Effector CD4-positive, alpha-beta T cell (primary cell): ENCODE data around the gene STOX2.
"Not testable (repeated sequence)": the region's sequence is repeated elsewhere in the genome, so short reads cannot be mapped to it uniquely, and the experiment has no call there.

Experiments used
- DNase-seq: peaks from one replicate; pipeline ENCODE4 v3.0.0-alpha.2; 2020

Gene STOX2

GRCh38 chr4:183940864-183941263, 35.8 kb downstream of the STOX2 start:
- DNase-seq: no peak

DNA sequence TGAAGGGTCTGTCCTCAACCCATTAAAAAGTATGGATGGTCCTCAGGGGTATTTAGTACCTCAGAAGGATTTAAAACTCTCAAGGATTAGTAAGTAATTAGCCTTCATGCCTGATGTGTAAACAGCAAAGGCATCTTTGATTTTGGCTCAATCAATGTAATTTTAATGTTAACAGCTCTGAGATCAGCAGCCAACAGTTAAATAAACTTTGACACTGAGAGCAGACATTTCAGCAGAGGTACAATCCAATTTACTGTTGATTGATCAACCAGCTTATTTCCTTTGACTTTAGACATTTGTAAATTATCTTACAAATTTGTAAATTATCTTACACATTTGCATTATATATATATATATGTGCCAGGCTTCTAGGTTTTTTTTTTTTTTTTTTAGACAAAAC, 36.9 kb downstream of the STOX2 start:
- DNase-seq: no peak

DNA sequence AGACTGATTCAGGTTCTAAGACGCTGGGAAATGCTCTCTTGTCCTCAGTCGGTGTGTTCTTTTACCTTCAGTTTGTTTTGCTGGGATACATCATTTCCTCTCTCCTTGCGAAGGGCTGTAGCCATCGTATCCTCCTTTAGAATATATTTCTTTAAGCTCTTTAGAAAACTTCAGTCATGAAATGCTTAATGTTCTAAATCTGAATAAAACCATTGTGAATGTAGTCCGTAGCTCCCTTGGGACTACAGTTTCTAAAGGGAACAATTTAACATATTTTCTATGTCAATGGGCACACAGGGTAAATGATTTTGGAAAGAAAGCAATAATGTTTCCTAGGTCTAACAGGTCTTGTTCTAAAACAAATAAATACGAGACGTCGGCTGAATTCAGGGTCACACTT, 40.6 kb downstream of the STOX2 start:
- no peak for DNase-seq

DNA sequence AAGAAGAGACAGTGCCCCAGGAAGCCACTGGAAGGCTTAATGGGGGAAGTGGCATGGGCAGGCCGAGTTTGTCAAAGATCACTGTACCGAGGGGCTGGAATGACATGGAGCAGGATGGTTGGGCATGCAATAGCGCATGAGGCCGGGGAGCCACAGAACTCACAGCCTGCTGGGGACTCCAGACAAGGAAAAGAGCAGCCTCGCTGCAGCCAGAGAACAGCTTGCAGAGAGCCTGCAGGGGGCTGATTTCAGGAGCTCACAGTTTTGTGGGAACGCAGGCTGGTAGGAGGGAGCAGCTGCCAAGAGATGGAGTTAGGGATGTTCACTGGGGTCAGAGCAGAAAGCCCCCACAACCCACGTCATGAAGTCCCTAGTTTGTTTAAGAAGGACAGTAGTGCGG, 45.4 kb downstream of the STOX2 start:
- DNase-seq: no peak

GRCh38 chr4:183952652-183953051, 47.5 kb downstream of the STOX2 start:
- not testable (repeated sequence) for DNase-seq

GRCh38 chr4:183959319-183960045, 54.4 kb downstream of the STOX2 start:
- DNase-seq: no peak

DNA sequence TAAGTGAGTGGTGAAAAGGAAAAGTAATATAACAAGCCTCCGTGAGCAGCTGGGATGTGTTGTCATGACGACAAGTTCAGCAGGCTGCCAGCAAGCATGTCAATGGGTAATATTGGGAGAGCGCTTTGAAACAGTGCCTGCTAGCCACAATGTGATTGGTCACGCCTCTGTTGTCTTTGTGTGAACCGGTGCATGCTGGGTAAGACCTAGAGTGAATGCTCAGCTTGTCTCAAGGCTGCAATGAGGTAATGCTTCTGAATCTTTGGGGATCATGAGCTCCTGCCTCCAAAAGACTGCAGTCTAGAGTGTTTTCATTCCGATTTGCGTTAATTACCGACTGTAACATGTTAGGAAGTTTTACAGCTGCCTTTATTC, 54.9 kb downstream of the STOX2 start:
- no peak for DNase-seq

DNA sequence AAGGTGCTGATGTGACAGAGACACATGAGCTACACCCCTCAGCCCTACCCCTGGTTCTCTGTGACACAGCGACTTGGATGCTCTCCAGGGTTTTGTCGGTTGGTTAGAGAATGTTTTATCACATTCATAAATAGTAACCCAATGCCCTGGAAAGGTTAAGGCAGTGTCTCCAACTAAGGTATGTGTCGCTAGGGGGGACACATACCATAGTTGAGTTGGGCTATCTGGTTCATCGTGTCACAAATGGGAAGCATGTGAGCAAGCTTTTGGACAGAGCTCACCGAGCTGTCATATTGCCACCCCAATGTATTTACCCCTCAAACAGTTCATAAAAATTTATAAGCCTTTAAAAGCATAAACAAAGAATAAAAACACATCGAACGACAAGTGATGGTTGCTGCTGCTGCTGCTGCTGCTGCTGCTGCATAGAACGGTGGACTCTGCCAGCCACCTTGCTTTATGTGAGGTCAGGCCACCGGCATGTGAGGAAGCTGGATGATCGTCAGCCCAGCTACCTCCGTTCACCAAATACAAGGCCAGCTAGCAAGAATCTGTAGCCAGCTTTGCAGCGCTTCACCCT, 55.9 kb downstream of the STOX2 start:
- no peak for DNase-seq

- DNase-seq: no peak
Measured at GRCh38 chr4:183961795-183962194, 56.7 kb downstream of the STOX2 start.

DNA sequence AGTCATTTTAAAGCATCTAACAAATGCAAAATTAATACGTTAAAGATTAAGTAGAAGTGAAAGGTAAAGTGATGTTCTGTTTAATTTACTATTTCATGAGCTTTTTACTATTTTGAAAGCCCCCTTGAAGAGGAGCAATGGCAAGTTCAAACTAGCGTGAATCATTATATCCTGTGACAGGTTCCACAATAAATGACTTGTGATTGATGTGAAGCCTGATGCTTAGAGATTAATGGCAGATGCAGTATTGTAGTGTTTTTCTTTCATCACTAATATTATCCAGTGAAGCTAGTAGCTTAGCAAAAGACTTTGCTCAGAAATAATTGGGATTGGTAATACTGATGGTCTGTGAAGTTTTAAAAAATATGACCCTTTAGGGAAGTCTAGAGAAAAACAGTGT, 57.3 kb downstream of the STOX2 start:
- no peak for DNase-seq

DNA sequence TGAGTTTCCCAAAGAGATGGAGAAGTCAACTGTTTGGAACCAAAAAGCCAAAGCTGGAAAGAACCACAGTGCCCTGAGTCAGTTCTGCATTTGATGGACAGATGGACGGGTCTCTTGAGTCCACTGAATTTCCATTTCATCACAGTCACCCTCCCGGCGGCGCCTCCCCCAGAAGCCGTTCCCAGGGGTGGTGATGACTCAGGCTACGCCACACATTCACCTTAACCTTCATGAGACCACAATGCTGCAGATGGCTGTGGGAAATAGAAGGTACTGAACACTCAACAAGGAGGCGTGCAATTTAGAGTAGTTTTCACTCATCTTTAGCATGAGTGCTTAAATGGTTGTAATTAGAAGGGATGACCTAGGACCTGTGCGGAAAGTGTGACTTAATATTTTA, 61.3 kb downstream of the STOX2 start:
- no peak for DNase-seq

GRCh38 chr4:183967266-183967665, 62.2 kb downstream of the STOX2 start:
- DNase-seq: no peak

- no peak for DNase-seq
Measured at GRCh38 chr4:183968502-183968901, 63.4 kb downstream of the STOX2 start.

DNA sequence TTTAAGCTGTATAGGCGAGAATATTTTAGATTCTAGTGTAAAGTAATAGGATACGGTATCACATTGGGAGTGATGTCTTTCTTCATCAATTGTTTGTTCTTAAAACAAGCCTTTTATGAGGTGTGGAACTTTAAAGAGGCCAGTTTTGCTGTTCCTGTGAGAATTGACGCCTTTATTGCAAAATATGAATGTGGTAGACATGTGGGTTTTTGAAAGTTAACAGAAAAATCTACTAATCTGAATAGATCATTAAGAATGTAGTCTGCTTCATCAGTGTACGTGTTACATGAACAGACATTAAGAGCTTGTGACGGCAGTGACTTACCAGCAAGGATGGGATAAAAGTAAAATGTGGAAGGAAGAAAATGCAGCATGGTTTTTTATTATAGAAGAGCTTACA, 63.8 kb downstream of the STOX2 start:
- no peak for DNase-seq

DNA sequence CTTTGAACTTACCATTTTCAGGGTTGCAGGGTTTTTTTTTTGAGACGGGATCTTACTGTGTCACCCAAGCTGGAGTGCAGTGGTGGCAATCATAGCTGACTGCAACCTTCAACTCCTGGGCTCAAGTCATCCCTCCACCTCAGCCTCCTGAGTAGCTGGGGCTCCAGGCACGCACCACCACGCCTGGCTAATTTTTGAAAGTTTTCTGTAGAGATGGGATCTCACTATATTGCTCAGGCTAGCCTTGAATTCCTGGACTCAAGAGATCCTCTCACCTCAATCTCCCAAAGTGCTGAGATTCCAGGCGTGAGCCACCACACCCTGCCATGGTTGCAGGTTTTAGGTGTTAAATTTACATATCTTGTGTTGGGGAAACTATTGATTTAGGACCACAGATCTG, 64.5 kb downstream of the STOX2 start:
- no peak for DNase-seq

- no peak for DNase-seq
Measured at GRCh38 chr4:183971929-183972490, 66.9 kb downstream of the STOX2 start.

GRCh38 chr4:183977707-183978106, 72.6 kb downstream of the STOX2 start:
- DNase-seq: no peak

DNA sequence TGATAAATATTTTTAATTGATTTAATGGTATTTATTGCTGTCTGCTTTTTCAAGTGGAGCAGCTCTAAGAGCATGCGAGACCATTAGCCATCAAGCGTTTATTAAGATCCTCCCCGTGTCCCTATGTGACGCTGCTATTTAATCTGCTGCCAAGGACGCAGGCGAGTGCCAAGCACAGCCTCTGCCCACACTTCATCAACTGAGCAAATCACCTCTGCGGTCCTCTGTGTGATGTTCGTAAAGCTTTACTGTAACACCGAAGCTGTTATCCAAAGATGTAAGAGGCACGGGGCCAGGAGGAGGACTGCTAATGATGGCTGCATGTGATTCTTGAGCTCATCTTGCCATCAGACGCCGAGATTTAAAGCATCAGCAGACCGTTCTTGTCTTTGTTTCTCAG, 79.5 kb downstream of the STOX2 start:
- DNase-seq: no peak

DNA sequence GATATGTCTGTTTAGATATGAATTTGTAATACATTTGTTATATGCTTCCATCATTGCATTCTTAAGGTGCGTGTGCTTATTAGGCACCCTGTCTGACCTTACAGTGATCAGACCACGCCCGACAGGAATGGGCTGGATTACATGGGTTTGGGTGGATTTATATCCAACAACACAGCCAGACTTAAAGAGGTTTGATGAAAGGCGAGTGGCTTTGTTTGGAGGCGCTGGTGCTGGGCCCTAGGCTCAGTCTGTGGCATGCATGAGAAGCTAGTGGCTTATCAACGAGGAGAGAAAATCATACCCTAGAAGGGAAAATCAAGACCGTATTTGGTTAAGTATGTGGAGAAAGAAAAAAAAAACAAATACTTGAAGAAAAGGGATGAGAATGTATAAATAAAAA, 80.7 kb downstream of the STOX2 start:
- no peak for DNase-seq

GRCh38 chr4:183986291-183986970, 81.3 kb downstream of the STOX2 start:
- DNase-seq: no peak

DNA sequence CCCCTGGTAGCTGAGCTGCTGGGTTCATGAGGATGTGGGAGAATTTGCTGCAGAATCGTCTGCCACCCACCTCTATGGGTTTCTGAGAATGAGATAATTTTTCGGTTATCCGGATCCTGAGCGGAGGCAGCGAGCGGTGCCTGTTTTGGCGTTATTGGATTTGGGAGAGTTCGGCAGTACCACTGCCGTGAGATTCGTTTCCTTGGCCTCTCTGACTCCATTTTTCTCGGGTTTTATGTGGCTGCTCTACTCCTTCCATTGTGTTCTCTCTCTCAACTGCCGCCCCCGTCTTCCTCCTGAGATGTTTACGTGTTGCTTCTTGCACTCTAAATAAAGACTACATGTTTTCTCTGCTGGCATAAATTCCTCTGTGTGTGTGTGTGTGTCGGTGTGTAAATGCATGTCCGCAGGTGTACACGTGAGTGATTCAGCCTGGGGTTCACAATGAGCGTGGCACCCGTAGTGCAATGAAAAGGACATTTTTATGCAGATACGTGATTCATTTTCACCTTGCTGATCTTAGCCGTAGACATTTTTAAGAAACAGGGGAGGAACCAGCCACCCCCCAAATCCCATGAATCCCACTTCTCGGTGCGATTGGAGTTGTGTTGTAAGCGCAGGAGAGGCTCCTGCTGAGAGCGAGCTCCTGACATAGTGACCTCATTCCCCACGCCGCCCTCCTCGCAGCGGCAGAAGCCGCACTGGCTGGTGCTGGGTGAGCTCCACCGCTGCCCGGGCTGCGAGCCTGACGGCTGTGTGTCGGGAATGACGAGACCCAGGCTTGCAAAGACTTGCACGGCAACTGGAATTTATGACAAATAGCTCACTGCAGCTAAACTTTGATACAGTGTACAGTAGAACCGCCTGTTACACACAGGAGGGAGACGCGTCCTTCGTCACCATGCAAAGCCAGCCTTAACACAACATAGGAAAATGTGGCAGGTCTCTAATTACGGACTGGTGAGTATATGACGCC, 82.2 kb downstream of the STOX2 start:
- no peak for DNase-seq

- DNase-seq: no peak
Measured at GRCh38 chr4:183987987-183988392, 82.9 kb downstream of the STOX2 start.

DNA sequence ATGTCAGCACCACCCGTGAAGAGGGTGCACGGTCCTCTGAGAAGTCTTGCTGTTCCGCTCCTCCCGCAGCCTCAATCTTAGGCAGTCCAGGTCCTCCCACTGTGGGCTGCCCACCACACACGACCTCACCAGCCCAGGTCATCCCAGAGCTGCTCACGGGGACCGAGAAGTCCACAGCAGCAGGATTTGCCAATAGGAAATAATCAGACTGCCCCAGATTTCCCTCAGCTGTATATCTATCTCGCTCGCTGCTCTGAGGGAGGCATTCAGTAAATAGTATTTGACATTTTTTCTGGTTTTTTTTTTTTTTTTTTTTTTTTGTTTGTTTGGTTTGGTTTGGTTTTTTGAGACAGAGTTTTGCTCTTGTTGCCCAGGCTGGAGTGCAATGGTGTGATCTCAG, 83.8 kb downstream of the STOX2 start:
- no peak for DNase-seq
